Esophagus squamous epithelium (tissue), 4 donors: ENCODE results near the gene IMMP2L.

Source experiments
- CTCF ChIP-seq, 6 experiments: fragments of 450-650 bp in 4 of 6; fragments of 200-600 bp in 2 of 6; sonication (generic) in 2 of 6; IDR thresholded peaks; one replicate each; pipeline ENCODE4 v1.5.1; 2016 to 2019; ENCODE audit warnings: antibody characterized with exemption in 6 of 6, mild to moderate bottlenecking in 4 of 6, moderate library complexity in 4 of 6
- POLR2A ChIP-seq, 4 donors: fragments of 450-650 bp; IDR thresholded peaks; one replicate each; pipeline ENCODE4 v1.6.1; 2017; ENCODE audit warnings: antibody characterized with exemption in 4 of 4, mild to moderate bottlenecking in 4 of 4, moderate library complexity in 3 of 4

GRCh38 chr7:110681941-110682340 lies 880.4 kb downstream of the IMMP2L start:
- no peak for TF ChIP-seq CTCF (IDR thresholded peaks at IDR 0.05)
- TF ChIP-seq POLR2A (IDR thresholded peaks at IDR 0.05) = no peak
